ENCODE measurements around the gene OCSTAMP.

Gene OCSTAMP

DNA sequence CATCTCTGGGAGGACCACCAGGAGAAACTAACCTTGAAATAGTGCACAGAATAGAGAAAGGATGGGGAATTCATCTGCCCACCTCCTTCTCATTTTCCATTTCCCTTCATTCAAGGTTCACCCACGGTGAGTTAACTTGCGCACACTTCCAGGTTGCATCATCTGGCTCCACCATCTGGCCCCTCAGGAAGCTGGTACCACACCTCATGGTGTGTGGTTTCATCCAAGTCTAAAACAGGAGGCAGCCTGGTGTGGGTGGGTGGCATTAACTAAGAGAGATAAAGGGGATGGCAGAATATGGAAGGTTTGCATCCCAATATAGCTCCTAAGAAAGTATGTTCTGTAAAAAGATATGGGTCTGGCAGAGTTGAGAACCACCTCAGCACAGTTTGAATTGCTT, 40.9 kb downstream of the OCSTAMP start:
- no peak for DNase-seq

DNA sequence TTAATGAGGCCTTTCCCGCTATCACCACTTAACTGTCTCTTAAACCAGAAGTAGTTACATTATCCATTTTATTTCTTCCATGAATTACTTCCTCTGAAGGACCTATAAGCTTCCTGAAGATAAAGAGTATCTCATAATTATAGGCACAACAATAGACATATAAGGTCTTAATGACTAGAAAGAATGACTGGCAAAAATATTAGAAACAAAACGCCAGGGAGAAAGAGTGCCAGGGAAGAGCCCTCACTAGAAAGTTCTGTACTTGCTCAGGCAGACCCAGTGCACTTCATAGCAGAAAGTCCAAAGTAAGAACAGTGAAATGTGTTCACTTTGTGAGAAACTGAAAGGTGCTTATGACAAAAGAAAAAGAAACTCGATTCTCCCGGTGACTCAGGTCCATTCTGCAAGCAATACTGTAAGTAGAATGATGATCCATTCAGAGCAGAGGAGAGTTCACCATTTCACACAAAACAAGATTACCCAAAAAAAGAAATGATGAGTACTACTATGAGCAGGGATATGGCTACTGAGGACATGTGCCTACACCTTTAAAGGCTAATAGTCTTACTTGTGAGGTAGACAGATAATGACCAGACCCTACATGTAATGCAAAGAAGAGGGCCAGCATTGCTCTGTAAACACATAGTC, 42.6 kb downstream of the OCSTAMP start:
- DNase-seq, result no peak

DNA sequence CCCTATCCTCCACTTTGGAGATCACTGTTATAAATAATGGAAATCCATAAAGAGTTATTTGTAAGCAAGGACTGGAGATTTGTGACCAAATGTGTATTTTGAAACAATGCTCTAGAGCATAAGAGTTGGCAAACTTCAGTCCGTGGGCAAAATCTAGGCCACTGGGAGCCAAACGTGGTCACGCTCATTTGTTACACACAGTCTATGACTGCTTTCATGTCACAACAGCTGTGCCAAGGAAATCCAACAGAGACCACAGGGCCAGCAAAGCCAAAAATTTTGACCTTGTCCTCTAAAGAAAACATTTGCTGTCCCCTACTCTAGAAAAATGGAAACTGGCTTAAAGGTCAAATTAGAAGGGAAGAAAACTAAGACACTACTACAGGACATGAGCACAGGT, 44.9 kb downstream of the OCSTAMP start:
- no peak for DNase-seq

DNA sequence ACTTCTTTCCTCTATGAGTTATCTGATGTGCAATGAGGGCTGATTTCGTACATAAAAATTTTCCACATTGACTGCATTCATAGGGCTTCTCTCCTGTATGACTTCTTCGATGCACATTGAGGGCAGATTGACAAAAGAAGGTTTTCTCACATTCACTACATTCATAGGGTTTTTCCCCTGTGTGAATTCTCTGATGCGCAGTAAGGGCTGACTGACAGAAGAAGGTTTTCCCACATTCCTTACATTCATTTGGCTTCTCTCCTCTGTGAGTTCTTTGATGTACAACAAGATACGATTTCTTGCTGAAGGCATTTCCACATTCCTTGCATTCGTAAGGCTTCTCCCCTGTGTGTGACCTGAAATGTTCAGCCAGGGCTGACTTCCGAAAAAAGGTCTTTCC, 48.5 kb downstream of the OCSTAMP start:
- no peak for DNase-seq

DNA sequence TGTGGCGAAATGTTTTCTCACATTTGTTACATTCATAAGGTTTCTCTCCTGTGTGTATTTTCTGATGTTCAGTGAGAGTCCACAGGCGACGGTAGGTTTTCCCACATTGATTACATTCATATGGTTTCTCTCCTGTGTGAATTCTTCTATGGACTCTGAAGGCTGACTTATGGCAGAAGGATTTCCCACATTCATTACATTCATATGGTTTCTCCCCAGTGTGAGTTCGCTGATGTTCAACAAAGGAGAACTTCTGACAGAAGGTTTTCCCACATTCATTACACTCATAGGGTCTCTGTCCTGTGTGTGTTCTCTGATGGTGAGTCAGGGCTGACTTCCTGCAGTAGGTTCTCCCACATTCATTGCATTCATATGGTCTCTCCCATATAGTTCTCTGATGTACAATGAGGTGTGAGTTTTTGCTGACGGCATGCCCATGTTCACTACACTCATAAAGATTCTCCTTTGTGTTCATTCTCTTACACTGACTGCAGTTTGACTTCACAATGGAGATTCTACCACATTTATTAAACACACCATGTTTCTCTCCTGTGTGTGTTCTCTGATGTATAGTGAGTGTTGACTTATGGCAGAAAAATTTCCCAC, 49.0 kb downstream of the OCSTAMP start:
- no peak for DNase-seq

DNA sequence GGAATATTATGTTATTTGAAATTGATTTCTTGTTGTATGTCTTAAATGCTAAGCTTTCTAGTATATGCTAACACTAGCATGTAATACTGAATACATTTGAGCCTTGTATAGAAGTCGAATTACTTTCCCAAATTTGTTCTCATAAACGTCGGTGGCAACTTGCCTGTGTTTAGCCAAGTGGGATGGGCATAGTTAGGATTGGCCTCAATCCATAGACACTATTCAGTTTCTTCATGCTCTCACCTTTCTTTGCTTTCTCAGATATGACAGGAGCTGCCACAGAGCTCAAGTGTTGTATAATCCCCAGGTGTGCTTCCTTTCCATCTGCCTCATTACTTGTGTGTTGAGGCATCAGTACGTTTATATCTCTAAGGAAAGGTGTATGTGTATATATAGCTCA, 56.4 kb downstream of the OCSTAMP start:
- no peak for DNase-seq

DNA sequence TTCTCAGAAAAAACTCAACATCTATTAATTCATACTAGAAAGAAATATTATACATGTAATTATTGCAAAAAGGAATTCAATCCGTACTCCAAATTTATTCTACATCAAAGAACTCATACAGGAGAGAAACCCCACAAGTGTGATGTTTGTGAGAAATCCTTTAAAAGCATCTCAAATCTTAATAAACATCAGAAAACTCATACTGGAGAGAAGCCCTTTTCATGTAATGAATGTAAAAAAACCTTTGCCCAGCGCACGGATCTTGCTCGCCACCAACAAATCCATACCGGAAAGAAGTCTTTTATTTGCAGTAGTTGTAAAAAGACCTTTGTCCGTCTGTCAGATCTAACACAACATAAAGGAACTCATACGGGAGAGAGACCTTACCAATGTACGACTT, 59.1 kb downstream of the OCSTAMP start:
- no peak for DNase-seq

Measured in inflammatory macrophage (primary cell).